ENCODE data around the gene CCDC191. TPM values are rescaled to one million over a fixed set of nuclear protein-coding genes. Genes with fewer than 3 reads are reported as not detected.

Gene CCDC191
- total RNA-seq, 4 donors from 2014 or later, result 7.5 to 13.5 (median 10.8) TPM

GRCh38 chr3:114080201-114080600 is 23.9 kb upstream of the CCDC191 start:
- Histone ChIP-seq H3K27ac (no peak overlapping the region), H3K4me1 (no peaks in the 10 kb centered on the region), H3K36me3 (peaks cover 0 to 98% (median 0%) of the 10 kb centered on the region in 3 donors), H3K27me3 (no peaks in the 10 kb centered on the region), H3K4me3 (no peak overlapping the region), H3K9me3 (no peaks in the 10 kb centered on the region)
- DNase-seq (ENCODE audit: low spot score in 2 of 2), result no peak
- no peak for TF ChIP-seq EP300 (IDR thresholded peaks at IDR 0.05)
- TF ChIP-seq POLR2A (IDR thresholded peaks at IDR 0.05), result no peak
- TF ChIP-seq CTCF (IDR thresholded peaks at IDR 0.05), result no peak

- TF ChIP-seq POLR2A (IDR thresholded peaks at IDR 0.05) (no peak), CTCF (IDR thresholded peaks at IDR 0.05) (no peak), EP300 (IDR thresholded peaks at IDR 0.05) (no peak)
- Histone ChIP-seq H3K4me3 (no peak overlapping the region), H3K36me3 (peaks cover 0 to 98% (median 0%) of the 10 kb centered on the region in 3 donors), H3K27ac (no peak overlapping the region), H3K4me1 (no peaks in the 10 kb centered on the region), H3K9me3 (no peaks in the 10 kb centered on the region), H3K27me3 (no peaks in the 10 kb centered on the region)
- DNase-seq (ENCODE audit: low spot score in 2 of 2), result no peak
- 63 to 76% methylated on average over 5 of the region's 5 CpGs for WGBS, 2 donors
Observed at GRCh38 chr3:114079761-114080160, 23.4 kb upstream of the CCDC191 start.

GRCh38 chr3:114078126-114078525 is 21.8 kb upstream of the CCDC191 start:
- TF ChIP-seq CTCF (IDR thresholded peaks at IDR 0.05), result no peak
- TF ChIP-seq POLR2A (IDR thresholded peaks at IDR 0.05), result no peak
- TF ChIP-seq EP300 (IDR thresholded peaks at IDR 0.05), result no peak

GRCh38 chr3:114076711-114077110 is 20.4 kb upstream of the CCDC191 start:
- 94 to 95% methylated on average over 6 of the region's 6 CpGs for WGBS, 2 donors
- Histone ChIP-seq H3K36me3 (peaks cover 0 to 98% (median 4%) of the 10 kb centered on the region in 3 donors), H3K27ac (no peak overlapping the region), H3K4me3 (no peak overlapping the region), H3K27me3 (no peaks in the 10 kb centered on the region), H3K9me3 (no peaks in the 10 kb centered on the region), H3K4me1 (no peaks in the 10 kb centered on the region)
- DNase-seq (ENCODE audit: low spot score in 2 of 2), result no peak
- TF ChIP-seq EP300 (IDR thresholded peaks at IDR 0.05) (no peak), POLR2A (IDR thresholded peaks at IDR 0.05) (no peak), CTCF (IDR thresholded peaks at IDR 0.05) (no peak)

More at GRCh38 chr3:114078126-114078525, 21.8 kb upstream of the CCDC191 start:
- Histone ChIP-seq H3K4me3 (no peak overlapping the region), H3K27ac (no peak overlapping the region), H3K9me3 (no peaks in the 10 kb centered on the region), H3K36me3 (peaks cover 0 to 98% (median 0%) of the 10 kb centered on the region in 3 donors), H3K4me1 (no peaks in the 10 kb centered on the region), H3K27me3 (no peaks in the 10 kb centered on the region)
- no peak for DNase-seq (ENCODE audit: low spot score in 2 of 2)

GRCh38 chr3:114071786-114072185 is 15.5 kb upstream of the CCDC191 start:
- no peak overlapping the region for H3K4me3 ChIP-seq
- 24% methylated on average over 1 of the region's 1 CpG for WGBS, 2 donors
- H3K36me3 ChIP-seq, result peaks cover 0 to 95% (median 10%) of the 10 kb centered on the region in 3 donors
- H3K27ac ChIP-seq, result no peak overlapping the region
- H3K9me3 ChIP-seq, result no peaks in the 10 kb centered on the region
- no peaks in the 10 kb centered on the region for H3K27me3 ChIP-seq
- DNase-seq (ENCODE audit: low spot score in 2 of 2), result no peak
- TF ChIP-seq POLR2A (IDR thresholded peaks at IDR 0.05) (no peak), EP300 (IDR thresholded peaks at IDR 0.05) (no peak), CTCF (IDR thresholded peaks at IDR 0.05) (no peak)
- no peaks in the 10 kb centered on the region for H3K4me1 ChIP-seq
